ENCODE measurements around the gene BUD31. TPM values are rescaled to one million over a fixed set of nuclear protein-coding genes. Genes with fewer than 3 reads are reported as not detected.

BUD31 gene
- total RNA-seq, 1 donor = 124 TPM

DNA sequence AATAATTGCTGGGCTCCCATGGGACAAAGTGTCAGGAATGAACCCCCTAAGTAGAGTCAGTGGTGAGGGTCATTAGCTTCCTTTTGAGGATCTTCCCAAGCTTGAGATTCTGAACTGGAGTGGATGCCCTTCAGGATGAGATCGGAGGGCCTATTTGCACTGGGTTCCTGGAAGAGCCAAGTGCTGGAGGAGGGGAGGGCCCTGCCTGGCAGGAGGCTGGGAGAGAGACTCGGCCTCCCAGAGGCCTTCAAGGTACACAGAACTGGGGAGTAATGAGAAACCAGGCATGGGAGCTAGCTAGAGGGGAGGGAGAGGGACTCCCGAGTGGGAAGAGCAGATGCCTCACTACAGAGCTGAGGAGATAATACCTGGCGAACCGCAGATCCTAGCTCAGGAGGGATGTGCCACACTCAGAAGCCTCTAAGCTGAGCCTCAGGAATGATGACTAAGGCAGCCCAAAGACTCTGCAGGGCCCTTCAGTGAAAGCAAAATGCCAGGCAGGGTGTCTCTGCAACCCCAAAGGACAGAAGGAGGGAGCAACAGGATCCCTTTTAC lies 9.8 kb upstream of the BUD31 start:
- Histone ChIP-seq H3K79me2 (ENCODE audit: insufficient read depth, low read length) (peaks cover 27% of the 10 kb centered on the region), H3K27me3 (ENCODE audit: insufficient read depth, low read length) (no peaks in the 10 kb centered on the region), H2AFZ (ENCODE audit: low read length) (no peak overlapping the region), H3K27ac (ENCODE audit: low read depth, low read length) (no peak overlapping the region), H3K4me3 (ENCODE audit: insufficient read depth, low read length) (no peak overlapping the region), H3K9me3 (ENCODE audit: low read depth, low read length) (no peaks in the 10 kb centered on the region), H3K36me3 (ENCODE audit: insufficient read depth, low read length) (peaks cover 85% of the 10 kb centered on the region), H3K4me2 (ENCODE audit: insufficient read depth, low read length) (no peak overlapping the region), H4K20me1 (ENCODE audit: insufficient read depth, low read length) (peaks cover 30% of the 10 kb centered on the region), H3K4me1 (ENCODE audit: insufficient read depth, low read length) (peaks cover 2% of the 10 kb centered on the region)
- peak; percentile 56 for DNase-seq (ENCODE audit: insufficient read length, low spot score, missing footprints)
- TF ChIP-seq, protein P1, sequence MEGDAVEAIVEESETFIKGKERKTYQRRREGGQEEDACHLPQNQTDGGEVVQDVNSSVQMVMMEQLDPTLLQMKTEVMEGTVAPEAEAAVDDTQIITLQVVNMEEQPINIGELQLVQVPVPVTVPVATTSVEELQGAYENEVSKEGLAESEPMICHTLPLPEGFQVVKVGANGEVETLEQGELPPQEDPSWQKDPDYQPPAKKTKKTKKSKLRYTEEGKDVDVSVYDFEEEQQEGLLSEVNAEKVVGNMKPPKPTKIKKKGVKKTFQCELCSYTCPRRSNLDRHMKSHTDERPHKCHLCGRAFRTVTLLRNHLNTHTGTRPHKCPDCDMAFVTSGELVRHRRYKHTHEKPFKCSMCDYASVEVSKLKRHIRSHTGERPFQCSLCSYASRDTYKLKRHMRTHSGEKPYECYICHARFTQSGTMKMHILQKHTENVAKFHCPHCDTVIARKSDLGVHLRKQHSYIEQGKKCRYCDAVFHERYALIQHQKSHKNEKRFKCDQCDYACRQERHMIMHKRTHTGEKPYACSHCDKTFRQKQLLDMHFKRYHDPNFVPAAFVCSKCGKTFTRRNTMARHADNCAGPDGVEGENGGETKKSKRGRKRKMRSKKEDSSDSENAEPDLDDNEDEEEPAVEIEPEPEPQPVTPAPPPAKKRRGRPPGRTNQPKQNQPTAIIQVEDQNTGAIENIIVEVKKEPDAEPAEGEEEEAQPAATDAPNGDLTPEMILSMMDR (IDR thresholded peaks at IDR 0.05; ENCODE audit: extremely low read depth, low read depth, low read length) = no peak

DNA sequence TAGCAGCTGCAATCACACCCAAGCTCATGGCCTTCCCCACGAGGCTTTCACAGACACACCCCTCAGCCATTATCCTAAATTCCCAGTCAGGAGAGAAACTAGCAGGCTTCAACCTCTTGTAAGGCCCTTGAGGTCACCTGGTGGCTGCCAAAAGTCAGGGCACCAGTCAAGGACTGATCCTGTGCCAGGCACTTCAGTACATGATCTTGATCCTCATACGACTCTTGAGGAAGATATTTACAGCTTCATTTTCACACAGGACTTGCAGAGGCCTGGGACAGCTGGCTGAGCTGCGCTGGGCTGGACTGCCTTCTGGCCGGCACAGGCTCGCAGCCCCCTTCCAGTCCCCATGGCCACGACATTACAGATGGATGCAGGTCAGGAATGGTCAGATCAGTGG lies 9.2 kb upstream of the BUD31 start:
- Histone ChIP-seq H3K79me2 (ENCODE audit: insufficient read depth, low read length) (peaks cover 31% of the 10 kb centered on the region), H3K27me3 (ENCODE audit: insufficient read depth, low read length) (no peaks in the 10 kb centered on the region), H3K36me3 (ENCODE audit: insufficient read depth, low read length) (peaks cover 81% of the 10 kb centered on the region), H3K4me2 (ENCODE audit: insufficient read depth, low read length) (no peak overlapping the region), H3K27ac (ENCODE audit: low read depth, low read length) (no peak overlapping the region), H4K20me1 (ENCODE audit: insufficient read depth, low read length) (peaks cover 32% of the 10 kb centered on the region), H2AFZ (ENCODE audit: low read length) (no peak overlapping the region), H3K9me3 (ENCODE audit: low read depth, low read length) (no peaks in the 10 kb centered on the region), H3K4me3 (ENCODE audit: insufficient read depth, low read length) (no peak overlapping the region), H3K4me1 (ENCODE audit: insufficient read depth, low read length) (peaks cover 8% of the 10 kb centered on the region)
- TF ChIP-seq, protein P1 (IDR thresholded peaks at IDR 0.05; ENCODE audit: extremely low read depth, low read depth, low read length) = no peak
- DNase-seq (ENCODE audit: insufficient read length, low spot score, missing footprints) = peak; percentile 76

DNA sequence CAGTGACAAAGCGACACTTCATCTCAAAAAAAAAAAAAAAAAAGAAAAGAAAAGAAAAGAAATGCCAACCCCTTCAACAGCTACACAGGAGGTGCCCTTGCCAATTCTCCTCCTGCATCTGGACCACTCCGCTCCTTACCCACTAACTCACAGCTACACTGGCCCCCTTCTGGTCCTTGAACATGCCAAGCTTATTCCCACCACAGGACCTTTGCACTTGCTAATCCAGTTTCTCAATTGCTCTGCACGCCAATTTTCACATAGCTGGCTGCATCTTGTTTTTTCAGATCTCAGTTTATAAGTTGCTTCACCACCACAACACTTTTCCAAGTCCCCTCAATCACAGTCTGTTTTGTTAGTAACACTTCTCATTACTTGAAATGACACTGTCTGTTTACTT lies 5.9 kb upstream of the BUD31 start:
- no peak overlapping the region for H2AFZ ChIP-seq (ENCODE audit: low read length)

DNA sequence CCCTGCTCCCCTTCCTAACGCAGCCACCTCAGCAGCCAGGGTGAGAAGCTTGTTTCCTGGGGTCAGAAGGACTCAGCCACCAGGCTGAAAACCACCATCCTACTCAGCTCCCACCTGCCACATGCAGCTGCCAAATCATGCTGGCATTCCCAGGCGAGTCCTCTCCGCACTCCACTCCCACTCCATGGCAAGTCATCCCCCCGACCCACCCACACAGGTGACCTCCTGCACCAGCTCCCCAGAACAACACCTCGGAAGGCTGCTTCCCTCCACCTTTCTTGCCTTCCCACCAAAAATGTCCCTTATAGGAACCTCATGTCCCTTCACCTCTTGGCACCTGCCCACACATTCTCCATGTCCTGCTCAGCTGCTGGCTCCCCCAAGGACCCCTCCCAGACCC lies 5.0 kb upstream of the BUD31 start:
- H4K20me1 ChIP-seq (ENCODE audit: insufficient read depth, low read length) = peaks cover 56% of the 10 kb centered on the region
- H3K9me3 ChIP-seq (ENCODE audit: low read depth, low read length) = no peaks in the 10 kb centered on the region
- DNase-seq (ENCODE audit: insufficient read length, low spot score, missing footprints) = peak; percentile 49
- no peak overlapping the region for H2AFZ ChIP-seq (ENCODE audit: low read length)
- peaks cover 64% of the 10 kb centered on the region for H3K79me2 ChIP-seq (ENCODE audit: insufficient read depth, low read length)
- no peak overlapping the region for H3K4me3 ChIP-seq (ENCODE audit: insufficient read depth, low read length)
- TF ChIP-seq, protein P1 (IDR thresholded peaks at IDR 0.05; ENCODE audit: extremely low read depth, low read depth, low read length) = no peak
- H3K27me3 ChIP-seq (ENCODE audit: insufficient read depth, low read length) = no peaks in the 10 kb centered on the region
- H3K4me2 ChIP-seq (ENCODE audit: insufficient read depth, low read length) = peak overlapping the region; percentile 4
- H3K27ac ChIP-seq (ENCODE audit: low read depth, low read length) = peak overlapping the region; percentile 25
- H3K4me1 ChIP-seq (ENCODE audit: insufficient read depth, low read length) = peaks cover 31% of the 10 kb centered on the region
- H3K36me3 ChIP-seq (ENCODE audit: insufficient read depth, low read length) = peaks cover 48% of the 10 kb centered on the region

More for the DNA sequence above, 5.9 kb upstream of the BUD31 start:
- Histone ChIP-seq H3K9me3 (ENCODE audit: low read depth, low read length) (no peaks in the 10 kb centered on the region), H3K27ac (ENCODE audit: low read depth, low read length) (no peak overlapping the region), H3K4me2 (ENCODE audit: insufficient read depth, low read length) (no peak overlapping the region), H3K4me3 (ENCODE audit: insufficient read depth, low read length) (no peak overlapping the region), H3K79me2 (ENCODE audit: insufficient read depth, low read length) (peaks cover 59% of the 10 kb centered on the region), H3K36me3 (ENCODE audit: insufficient read depth, low read length) (peaks cover 52% of the 10 kb centered on the region), H3K27me3 (ENCODE audit: insufficient read depth, low read length) (no peaks in the 10 kb centered on the region), H3K4me1 (ENCODE audit: insufficient read depth, low read length) (peaks cover 31% of the 10 kb centered on the region), H4K20me1 (ENCODE audit: insufficient read depth, low read length) (peaks cover 55% of the 10 kb centered on the region)
- TF ChIP-seq, protein P1 (IDR thresholded peaks at IDR 0.05; ENCODE audit: extremely low read depth, low read depth, low read length) = no peak
- no peak for DNase-seq (ENCODE audit: insufficient read length, low spot score, missing footprints)

Data from osteoblast (primary cell).